Heart right ventricle (tissue), 16 donors: ENCODE results near the gene ERBIN. TPM values are rescaled to one million over a fixed set of nuclear protein-coding genes. Genes with fewer than 3 reads are reported as not detected.

Source experiments
- ATAC-seq, 8 donors: fragments of 200-7000 bp; cut with Tn5 transposase; one replicate each; pipeline ENCODE4 v1.9.1; 2020; ENCODE audit warnings: mild to moderate bottlenecking in 8 of 8, moderate library complexity in 8 of 8, moderate number of reproducible peaks in 1 of 8
- DNase-seq, 2 donors: peaks; one replicate each; pipeline ENCODE4 v3.0.0-alpha.2; 2020
- H3K27ac ChIP-seq, 10 donors: fragments of 200-600 bp; sonication (generic) in 2 of 10; one replicate each; pipeline versions ENCODE4 v1.5.0 to v1.8.0; 2020 to 2022; ENCODE audit warnings: mild to moderate bottlenecking in 3 of 10
- H3K27me3 ChIP-seq, 7 donors: fragments of 200-600 bp; one replicate each; pipeline ENCODE4 v1.8.0; 2021 to 2022; ENCODE audit warnings: mild to moderate bottlenecking in 2 of 7
- H3K36me3 ChIP-seq, 9 donors: fragments of 200-600 bp; sonication (generic) in 1 of 9; one replicate each; pipeline versions ENCODE4 v1.5.0 to v1.8.0; 2020 to 2022; ENCODE audit warnings: mild to moderate bottlenecking in 2 of 9
- H3K4me1 ChIP-seq, 9 donors: fragments of 200-600 bp; sonication (generic) in 1 of 9; one replicate each; pipeline versions ENCODE4 v1.5.0 to v1.8.0; 2020 to 2022; ENCODE audit warnings: mild to moderate bottlenecking in 4 of 9
- H3K4me3 ChIP-seq, 10 donors: fragments of 200-600 bp; sonication (generic) in 2 of 10; one replicate each; pipeline versions ENCODE4 v1.5.0 to v1.8.0; 2020 to 2022; ENCODE audit warnings: mild to moderate bottlenecking in 7 of 10, moderate library complexity in 2 of 10
- H3K9me3 ChIP-seq, 11 donors: fragments of 200-600 bp in 10 of 11; sonication (generic) in 2 of 11; one replicate each; pipeline versions ENCODE4 v1.5.0 to v1.8.0; 2013 to 2022; ENCODE audit warnings: mild to moderate bottlenecking in 2 of 11, control low read depth in 1 of 11, moderate library complexity in 1 of 11
- WGBS, 2 donors: extraction: QIAGEN DNeasy Blood & Tissue Kit; methylation state at CpG; one replicate each; pipeline ENCODE4 v1.1.7; 2013; ENCODE audit warnings: inconsistent platforms in 1 of 2; 5-methylcytosine and 5-hydroxymethylcytosine counted together
- intact Hi-C, 10 donors: fragments of 100-400 bp; cut with DNase I; formaldehyde crosslinking; loops; one replicate each; pipeline versions ENCODE4 v1.11.1 to v1.14.2; 2022
- polyA plus RNA-seq, 2 donors: library from polyadenylated mRNA; stranded (reverse); fragments of 200-250 nt; gene quantifications; one replicate each; pipeline ENCODE4 v1.2.3, GENCODE V29; 2013
- total RNA-seq, 10 donors: library from RNA; stranded (reverse); fragmentation: NEBNext Ultra II Directional in 3 of 10; extraction: Animal tissue kit (Norgen Biotek cat#: 25700) in 3 of 10; gene quantifications; one replicate each; pipeline versions ENCODE4 v1.2.1 to v1.2.4, GENCODE V29; 2021 to 2023
- TF ChIP-seq, protein P1 (sequence below), 9 donors: fragments of 200-600 bp; sonication (generic) in 2 of 9; IDR thresholded peaks; one replicate each; pipeline versions ENCODE4 v1.5.0 to v1.8.0; 2021 to 2022; ENCODE audit warnings: antibody characterized with exemption in 9 of 9, mild to moderate bottlenecking in 5 of 9, moderate library complexity in 1 of 9
- donor health status: Arrhythmogenic right ventricular cardiomyopathy.
- donor health status: ischemic (EF 13 %, LVEDD 7.1; RV severe dilation, severe dysfunction).
- donor health status: healthy with polysubstance abuse.
- donor health status: DM: no; HTN: yes; CAD: no.
- donor health status: DM: no; HTN: no; CAD: no.
- donor health status: ischemic (EF 25% LVEDD 6.9; RV normal size, moderate dysfunction).
- donor health status: ischemic (EF 25% LVEDD 5.7; RV mildly dilated, moderate dysfunction).
- donor health status: healthy.
- donor health status: DM: yes; HTN: yes; CAD: no.
- donor health status: Ischemic cardiomyopathy.
- donor health status: ischemic (EF 35%, LVEDD 5.7; RV mildly dilated, moderate dysfunction).
- donor health status: nonischemic (EF 11% LVEDD 7.7; RV severe dilation, severe dysfunction).
- donor health status: DM: yes; HTN: yes; CAD: no.
- donor health status: PGD.
- donor health status: ischemic (EF 29% LVEDD 5.4; RV normal size, mild dysfunction).
- donor health status: nonischemic (EF 23%, LVEDD 6.1; RV moderate dilation, normal function).

ERBIN gene
- total and polyA plus RNA-seq, 12 donors, result 7.4 to 63.3 (median 42.5) TPM

DNA sequence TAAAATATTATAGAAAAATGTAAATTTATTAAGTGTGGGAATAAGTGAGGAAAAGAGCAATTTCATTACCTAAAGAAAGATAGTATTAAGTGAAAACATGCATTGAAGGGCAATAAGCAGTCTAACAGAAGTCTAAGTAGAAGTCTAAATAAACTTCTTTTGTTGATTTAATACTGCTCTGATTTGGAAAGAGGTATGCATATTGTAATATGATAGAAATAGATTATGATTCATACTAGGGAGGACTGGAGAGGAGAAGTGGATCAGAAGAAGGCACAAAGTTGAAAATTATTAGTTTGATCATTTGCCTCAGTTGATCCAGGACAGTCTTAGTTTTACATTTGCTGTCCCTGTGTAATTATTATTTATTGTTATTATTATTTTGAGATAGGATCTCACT, 6.6 kb upstream of the ERBIN start:
- Histone ChIP-seq H3K36me3 (no peaks in the 10 kb centered on the region), H3K27ac (no peak overlapping the region), H3K4me3 (no peak overlapping the region), H3K4me1 (peaks cover 0 to 16% (median 10%) of the 10 kb centered on the region in 9 donors), H3K9me3 (no peaks in the 10 kb centered on the region), H3K27me3 (no peaks in the 10 kb centered on the region)
- ATAC-seq, result peak in 2 of 8 donors; percentile 50 to 64
- TF ChIP-seq, protein P1, sequence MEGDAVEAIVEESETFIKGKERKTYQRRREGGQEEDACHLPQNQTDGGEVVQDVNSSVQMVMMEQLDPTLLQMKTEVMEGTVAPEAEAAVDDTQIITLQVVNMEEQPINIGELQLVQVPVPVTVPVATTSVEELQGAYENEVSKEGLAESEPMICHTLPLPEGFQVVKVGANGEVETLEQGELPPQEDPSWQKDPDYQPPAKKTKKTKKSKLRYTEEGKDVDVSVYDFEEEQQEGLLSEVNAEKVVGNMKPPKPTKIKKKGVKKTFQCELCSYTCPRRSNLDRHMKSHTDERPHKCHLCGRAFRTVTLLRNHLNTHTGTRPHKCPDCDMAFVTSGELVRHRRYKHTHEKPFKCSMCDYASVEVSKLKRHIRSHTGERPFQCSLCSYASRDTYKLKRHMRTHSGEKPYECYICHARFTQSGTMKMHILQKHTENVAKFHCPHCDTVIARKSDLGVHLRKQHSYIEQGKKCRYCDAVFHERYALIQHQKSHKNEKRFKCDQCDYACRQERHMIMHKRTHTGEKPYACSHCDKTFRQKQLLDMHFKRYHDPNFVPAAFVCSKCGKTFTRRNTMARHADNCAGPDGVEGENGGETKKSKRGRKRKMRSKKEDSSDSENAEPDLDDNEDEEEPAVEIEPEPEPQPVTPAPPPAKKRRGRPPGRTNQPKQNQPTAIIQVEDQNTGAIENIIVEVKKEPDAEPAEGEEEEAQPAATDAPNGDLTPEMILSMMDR (IDR thresholded peaks at IDR 0.05), result no peak
- intact Hi-C loops, result loop anchor here in 7 of 10 donors (10.0 kb wide), 7 partner anchors 95 to 295 kb away; partner anchors contain the start of genes SREK1 (in 2 of the 7), NLN (in 1 of the 7), SGTB (in 1 of the 7) and SHLD3 (in 1 of the 7)
- no peak for DNase-seq

DNA sequence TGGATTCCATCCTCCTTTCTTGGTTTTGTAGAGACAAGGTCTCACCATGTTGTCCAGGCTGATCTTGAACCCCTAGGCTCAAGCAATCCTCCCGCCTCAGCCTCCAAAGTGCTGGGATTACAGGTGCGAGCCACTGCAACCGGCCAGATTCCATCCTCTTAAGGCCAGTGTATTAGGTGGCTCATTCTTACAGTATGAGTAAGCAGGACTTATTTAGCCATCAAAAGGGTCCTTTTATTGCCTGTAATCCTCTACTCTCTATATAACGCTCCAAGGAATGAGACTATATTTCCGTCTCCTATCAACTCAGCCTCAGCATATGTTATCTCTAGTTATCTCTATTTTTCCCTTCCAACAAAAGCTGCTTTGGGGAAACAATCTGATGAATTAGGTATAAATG, 3.0 kb upstream of the ERBIN start:
- 93% methylated on average over 5 of the region's 5 CpGs for WGBS, 2 donors
- H3K27ac ChIP-seq, result no peak overlapping the region
- no peaks in the 10 kb centered on the region for H3K27me3 ChIP-seq
- ATAC-seq (no peak), DNase-seq (no peak)
- H3K9me3 ChIP-seq, result no peaks in the 10 kb centered on the region
- no peak overlapping the region for H3K4me3 ChIP-seq
- TF ChIP-seq, protein P1 (IDR thresholded peaks at IDR 0.05), result no peak
- H3K36me3 ChIP-seq, result no peaks in the 10 kb centered on the region
- H3K4me1 ChIP-seq, result peaks cover 0 to 25% (median 11%) of the 10 kb centered on the region in 9 donors
- intact Hi-C loops, result loop anchor here in 7 of 10 donors (10.0 kb wide), 7 partner anchors 91 to 299 kb away; partner anchors contain the start of genes SREK1 (in 2 of the 7), NLN (in 1 of the 7), SGTB (in 1 of the 7) and SHLD3 (in 1 of the 7)

DNA sequence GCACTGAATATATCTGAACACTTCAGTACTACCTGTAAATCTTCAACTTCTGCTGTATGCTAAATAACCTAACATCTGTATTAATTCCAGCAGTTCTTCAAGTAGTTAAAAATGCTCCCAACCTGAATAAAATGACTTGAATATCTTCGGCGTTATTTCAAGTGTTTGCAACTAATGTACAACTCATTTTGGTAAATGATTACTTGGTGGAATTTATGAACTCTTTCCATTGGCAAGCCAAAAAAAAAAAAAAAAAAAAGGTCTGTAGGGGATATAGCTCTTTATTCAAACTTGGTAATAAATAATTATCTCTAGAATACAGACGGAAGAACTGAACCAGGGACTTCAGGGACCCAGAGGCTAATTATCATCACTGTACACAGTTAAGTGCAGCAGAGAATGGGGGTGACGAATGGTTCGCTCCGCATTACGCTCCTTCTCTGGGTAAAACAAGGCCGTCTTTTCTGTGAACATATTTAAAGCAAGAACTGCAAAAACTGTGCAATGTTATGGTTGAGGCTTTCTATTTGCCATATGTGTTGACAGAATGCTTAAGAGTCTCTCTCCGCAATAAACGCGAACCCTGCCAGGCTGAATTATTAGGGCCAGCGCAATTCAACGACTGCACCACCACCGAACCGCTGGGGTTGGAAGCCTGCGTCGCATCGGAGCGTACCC, 1.9 kb upstream of the ERBIN start:
- peaks cover 0 to 34% (median 21%) of the 10 kb centered on the region in 9 donors for H3K4me1 ChIP-seq
- peaks cover 0 to 1% (median 0%) of the 10 kb centered on the region in 9 donors for H3K36me3 ChIP-seq
- 2 to 7% methylated on average over 19 of the region's 19 CpGs for WGBS, 2 donors
- DNase-seq (no peak), ATAC-seq (peak in 1 of 8 donors; percentile 2)
- peak overlapping the region; percentile 50 to 95 (median 88) for H3K4me3 ChIP-seq
- no peaks in the 10 kb centered on the region for H3K27me3 ChIP-seq
- TF ChIP-seq, protein P1 (IDR thresholded peaks at IDR 0.05), result no peak
- H3K9me3 ChIP-seq, result no peaks in the 10 kb centered on the region
- intact Hi-C loops, result loop anchor here in 9 of 10 donors (2.0 to 10.0 kb wide), 12 partner anchors 88 to 300 kb away; partner anchors contain the start of genes SREK1 (in 7 of the 9), NLN (in 1 of the 9), SGTB (in 1 of the 9) and SHLD3 (in 1 of the 9)
- H3K27ac ChIP-seq, result peak overlapping the region; percentile 92 to 100 (median 100)

DNA sequence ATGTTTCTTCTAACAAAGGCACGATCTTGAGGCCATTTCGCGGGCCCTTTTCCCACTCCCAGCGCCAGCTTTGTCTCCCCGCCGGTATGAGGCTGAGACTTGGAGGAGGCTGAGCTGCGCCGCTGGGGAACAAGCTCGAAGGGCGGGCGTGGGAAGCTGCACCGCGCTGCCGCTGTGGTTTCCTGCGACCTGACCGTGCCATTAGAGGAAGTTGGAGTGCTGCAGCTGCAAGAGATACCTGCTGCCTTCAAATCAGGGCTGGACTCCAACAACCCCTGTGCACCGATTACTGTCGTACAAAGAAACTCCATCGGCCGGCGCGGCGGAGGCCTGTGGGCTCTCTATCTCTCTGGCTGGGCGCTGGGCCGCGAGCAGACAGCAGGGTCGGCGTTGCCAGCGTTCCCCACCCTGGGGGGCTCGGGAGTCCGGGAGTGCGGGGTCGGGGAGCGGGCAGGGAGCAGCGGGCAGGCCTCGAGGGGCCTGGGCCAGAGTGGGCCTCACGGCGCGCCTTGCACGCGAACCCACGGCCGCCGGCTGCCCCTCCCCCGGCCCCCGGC, 1.3 kb upstream of the ERBIN start:
- DNase-seq (peak; percentile 75), ATAC-seq (peak; percentile 32 to 66 (median 52))
- Histone ChIP-seq H3K9me3 (no peaks in the 10 kb centered on the region), H3K36me3 (peaks cover 0 to 7% (median 0%) of the 10 kb centered on the region in 9 donors), H3K4me1 (peaks cover 0 to 41% (median 27%) of the 10 kb centered on the region in 9 donors), H3K27me3 (no peaks in the 10 kb centered on the region), H3K4me3 (peak overlapping the region; percentile 50 to 95 (median 88)), H3K27ac (peak overlapping the region; percentile 92 to 100 (median 100))
- TF ChIP-seq, protein P1 (IDR thresholded peaks at IDR 0.05), result no peak
- intact Hi-C loops, result loop anchor here in 9 of 10 donors (2.0 to 10.0 kb wide), 12 partner anchors 87 to 300 kb away; partner anchors contain the start of genes SREK1 (in 7 of the 9), NLN (in 1 of the 9), SGTB (in 1 of the 9) and SHLD3 (in 1 of the 9)
- 0 to 1% methylated on average over 35 to 46 of the region's 46 CpGs for WGBS, 2 donors
